HG03280 (cell line): ENCODE measurements around the gene CTSL.

Experiments
- ATAC-seq: cut with Tn5 transposase; IDR thresholded peaks from one replicate; pipeline ENCODE4 v1.9.1; 2021; ENCODE audit warnings: mild to moderate bottlenecking, moderate library complexity; ENCODE audit not compliant: unreplicated experiment

CTSL gene

GRCh38 chr9:87699835-87700234, 26.1 kb upstream of the CTSL start:
- ATAC-seq, result no peak

- ATAC-seq, result no peak
These were observed 24.4 kb upstream of the CTSL start for GRCh38 chr9:87701491-87701890.

- ATAC-seq, result no peak
These were observed 23.9 kb upstream of the CTSL start for GRCh38 chr9:87701931-87702421.

GRCh38 chr9:87702921-87703320, 23.0 kb upstream of the CTSL start:
- ATAC-seq, result no peak

GRCh38 chr9:87703636-87704276, 22.2 kb upstream of the CTSL start:
- ATAC-seq, result no peak

- ATAC-seq, result no peak
These were observed 21.6 kb upstream of the CTSL start for GRCh38 chr9:87704342-87704741.

GRCh38 chr9:87706066-87706739, 19.7 kb upstream of the CTSL start:
- no peak for ATAC-seq

- ATAC-seq, result no peak
These were observed 18.0 kb upstream of the CTSL start for GRCh38 chr9:87707805-87708506.

- no peak for ATAC-seq
These were observed 17.4 kb upstream of the CTSL start for GRCh38 chr9:87708546-87708945.

- ATAC-seq, result no peak
These were observed 16.8 kb upstream of the CTSL start for GRCh38 chr9:87708986-87709728.

- ATAC-seq, result no peak
These were observed 15.5 kb upstream of the CTSL start for GRCh38 chr9:87710443-87710842.

GRCh38 chr9:87711857-87712800, 13.8 kb upstream of the CTSL start:
- ATAC-seq, result no peak

GRCh38 chr9:87712801-87713277, 13.1 kb upstream of the CTSL start:
- no peak for ATAC-seq

GRCh38 chr9:87713278-87713987, 12.5 kb upstream of the CTSL start:
- no peak for ATAC-seq

- no peak for ATAC-seq
These were observed 12.0 kb upstream of the CTSL start for GRCh38 chr9:87713988-87714330.

- ATAC-seq, result no peak
These were observed 11.1 kb upstream of the CTSL start for GRCh38 chr9:87714819-87715218.

- no peak for ATAC-seq
These were observed 9.8 kb upstream of the CTSL start for GRCh38 chr9:87716141-87716540.

GRCh38 chr9:87717456-87717855, 8.5 kb upstream of the CTSL start:
- no peak for ATAC-seq

- ATAC-seq, result no peak
These were observed 7.7 kb upstream of the CTSL start for GRCh38 chr9:87718231-87718630.
